Osteoblast (primary cell): Measurements from ENCODE around the gene KRT14. TPM values are rescaled to one million over a fixed set of nuclear protein-coding genes. Genes with fewer than 3 reads are reported as not detected.
"Not testable (repeated sequence)": the region's sequence is repeated elsewhere in the genome, so short reads cannot be mapped to it uniquely, and the experiment has no call there.

ENCODE experiments used
- DNase-seq: peaks from one replicate; pipeline ENCODE4 v3.0.0; 2011; ENCODE audit warnings: low spot score, mixed read lengths; ENCODE audit not compliant: insufficient read length; ENCODE audit errors: missing footprints
- H2AFZ ChIP-seq: 2 replicates; pipeline ENCODE4 v1.6.0; 2011; ENCODE audit warnings: mild to moderate bottlenecking, low read length
- H3K27ac ChIP-seq: 2 replicates; pipeline ENCODE4 v1.5.1; 2011; ENCODE audit warnings: mild to moderate bottlenecking, low read depth, low read length, moderate library complexity
- H3K27me3 ChIP-seq: 2 replicates; pipeline ENCODE4 v1.6.0; 2012; ENCODE audit warnings: mild to moderate bottlenecking, control low read depth, inconsistent platforms, low read length, moderate library complexity; ENCODE audit not compliant: insufficient read depth
- H3K36me3 ChIP-seq: 2 replicates; pipeline ENCODE4 v1.5.1; 2011; ENCODE audit warnings: mild to moderate bottlenecking, low read length, control low read depth, moderate library complexity; ENCODE audit not compliant: insufficient read depth
- H3K4me1 ChIP-seq: 2 replicates; pipeline ENCODE4 v1.5.1; 2011; ENCODE audit warnings: mild to moderate bottlenecking, low read length, control low read depth, moderate library complexity; ENCODE audit not compliant: insufficient read depth
- H3K4me2 ChIP-seq: 2 replicates; pipeline ENCODE4 v1.6.0; 2011; ENCODE audit warnings: mild to moderate bottlenecking, low read length; ENCODE audit not compliant: insufficient read depth
- H3K4me3 ChIP-seq: fragments of 200-600 bp; sonication (generic); 3 replicates; pipeline ENCODE4 v1.5.1; 2012; ENCODE audit warnings: mild to moderate bottlenecking, low read length, inconsistent platforms; ENCODE audit not compliant: insufficient read depth
- H3K79me2 ChIP-seq: 2 replicates; pipeline ENCODE4 v1.6.0; 2012; ENCODE audit warnings: mild to moderate bottlenecking, low read length, control low read depth, inconsistent platforms; ENCODE audit not compliant: insufficient read depth
- H3K9me3 ChIP-seq: 2 replicates; pipeline ENCODE4 v1.5.1; 2011; ENCODE audit warnings: low read depth, low read length, control low read depth
- H4K20me1 ChIP-seq: 2 replicates; pipeline ENCODE4 v1.6.0; 2012; ENCODE audit warnings: mild to moderate bottlenecking, low read length, control low read depth; ENCODE audit not compliant: insufficient read depth
- CTCF ChIP-seq: IDR thresholded peaks from 2 replicates; pipeline ENCODE4 v1.5.1; 2011; ENCODE audit warnings: mild to moderate bottlenecking, low read depth, low read length, moderate library complexity; ENCODE audit errors: extremely low read depth
- total RNA-seq: library from RNA; depleted of rRNA; stranded (reverse); fragments of >200 nt; gene quantifications from 2 replicates; pipeline ENCODE4 v1.2.3, GENCODE V29; 2012

Gene KRT14
- total RNA-seq, 1 donor = 12.3 TPM

GRCh38 chr17:41583137-41584127, 3.3 kb downstream of the KRT14 start:
- H3K27ac ChIP-seq = no peak overlapping the region
- TF ChIP-seq CTCF = no peak
- H2AFZ ChIP-seq = no peak overlapping the region
- DNase-seq = no peak
- H3K4me2 ChIP-seq = no peak overlapping the region
- H3K36me3 ChIP-seq = no peaks in the 10 kb centered on the region
- no peaks in the 10 kb centered on the region for H3K79me2 ChIP-seq
- H3K4me1 ChIP-seq = peaks cover 6% of the 10 kb centered on the region
- peaks cover 13% of the 10 kb centered on the region for H3K27me3 ChIP-seq
- no peak overlapping the region for H3K4me3 ChIP-seq
- no peaks in the 10 kb centered on the region for H3K9me3 ChIP-seq
- H4K20me1 ChIP-seq = no peaks in the 10 kb centered on the region

- not testable (repeated sequence) for H3K4me1 ChIP-seq, H3K79me2 ChIP-seq, H3K27ac ChIP-seq, DNase-seq, H3K9me3 ChIP-seq, H3K4me2 ChIP-seq, H3K4me3 ChIP-seq, H3K36me3 ChIP-seq, H4K20me1 ChIP-seq, H2AFZ ChIP-seq
- peaks cover 15% of the 10 kb centered on the region for H3K27me3 ChIP-seq
Observed at GRCh38 chr17:41582061-41582968, 4.4 kb downstream of the KRT14 start.

- H3K36me3 ChIP-seq = no peaks in the 10 kb centered on the region
- H3K4me2 ChIP-seq = no peak overlapping the region
- H3K79me2 ChIP-seq = no peaks in the 10 kb centered on the region
- no peaks in the 10 kb centered on the region for H4K20me1 ChIP-seq
- no peak overlapping the region for H3K27ac ChIP-seq
- no peaks in the 10 kb centered on the region for H3K9me3 ChIP-seq
- peaks cover 21% of the 10 kb centered on the region for H3K27me3 ChIP-seq
- no peak overlapping the region for H3K4me3 ChIP-seq
- no peak for TF ChIP-seq CTCF
- peaks cover 3% of the 10 kb centered on the region for H3K4me1 ChIP-seq
- no peak for DNase-seq
- H2AFZ ChIP-seq = no peak overlapping the region
Observed at GRCh38 chr17:41581366-41582060, 5.2 kb downstream of the KRT14 start.

- no peak for DNase-seq
- no peak for TF ChIP-seq CTCF
Observed at GRCh38 chr17:41580687-41581365, 5.9 kb downstream of the KRT14 start.

More at GRCh38 chr17:41580687-41581365, 5.9 kb downstream of the KRT14 start:
- no peak overlapping the region for H3K4me2 ChIP-seq
- H3K27ac ChIP-seq = no peak overlapping the region
- no peaks in the 10 kb centered on the region for H3K36me3 ChIP-seq
- peaks cover 27% of the 10 kb centered on the region for H3K27me3 ChIP-seq
- no peak overlapping the region for H3K4me3 ChIP-seq
- H3K4me1 ChIP-seq = peaks cover 3% of the 10 kb centered on the region
- no peaks in the 10 kb centered on the region for H4K20me1 ChIP-seq
- H3K9me3 ChIP-seq = no peaks in the 10 kb centered on the region
- H3K79me2 ChIP-seq = no peaks in the 10 kb centered on the region
- no peak overlapping the region for H2AFZ ChIP-seq
